HUES6 (cell line): Measurements from ENCODE around the gene KCNK10.
"Not testable (repeated sequence)": the region's sequence is repeated elsewhere in the genome, so short reads cannot be mapped to it uniquely, and the experiment has no call there.

Experiments used
- H3K27ac ChIP-seq: 2 replicates; pipeline ENCODE4 v1.7.0; 2013; ENCODE audit warnings: low read depth, mild to moderate bottlenecking, low read length, inconsistent platforms
- H3K27me3 ChIP-seq: 2 replicates; pipeline ENCODE4 v1.6.1; 2013; ENCODE audit warnings: low read length; ENCODE audit not compliant: control insufficient read depth, insufficient read depth
- H3K36me3 ChIP-seq: 2 replicates; pipeline ENCODE4 v1.6.1; 2013; ENCODE audit warnings: low read length; ENCODE audit not compliant: control insufficient read depth, insufficient read depth
- H3K4me1 ChIP-seq: 2 replicates; pipeline ENCODE4 v1.6.1; 2013; ENCODE audit warnings: low read length; ENCODE audit not compliant: control insufficient read depth, insufficient read depth
- H3K4me3 ChIP-seq: 2 replicates; pipeline ENCODE4 v1.5.1; 2013; ENCODE audit warnings: low read depth, low read length
- H3K9ac ChIP-seq: one replicate; pipeline ENCODE4 v1.6.1; 2013; ENCODE audit warnings: mild to moderate bottlenecking, low read length
- H3K9me3 ChIP-seq: 2 replicates; pipeline ENCODE4 v1.6.1; 2013; ENCODE audit warnings: low read depth, low read length; ENCODE audit not compliant: control insufficient read depth, insufficient read depth

Gene KCNK10

GRCh38 chr14:88269806-88270420 lies 53.2 kb downstream of the KCNK10 start:
- Histone ChIP-seq H3K9ac (no peak overlapping the region), H3K4me3 (no peak overlapping the region), H3K27me3 (peaks cover 3% of the 10 kb centered on the region; the same call in 1 of the 2 replicates), H3K27ac (no peak overlapping the region), H3K4me1 (peaks cover 12% of the 10 kb centered on the region), H3K36me3 (no peaks in the 10 kb centered on the region), H3K9me3 (no peaks in the 10 kb centered on the region)

DNA sequence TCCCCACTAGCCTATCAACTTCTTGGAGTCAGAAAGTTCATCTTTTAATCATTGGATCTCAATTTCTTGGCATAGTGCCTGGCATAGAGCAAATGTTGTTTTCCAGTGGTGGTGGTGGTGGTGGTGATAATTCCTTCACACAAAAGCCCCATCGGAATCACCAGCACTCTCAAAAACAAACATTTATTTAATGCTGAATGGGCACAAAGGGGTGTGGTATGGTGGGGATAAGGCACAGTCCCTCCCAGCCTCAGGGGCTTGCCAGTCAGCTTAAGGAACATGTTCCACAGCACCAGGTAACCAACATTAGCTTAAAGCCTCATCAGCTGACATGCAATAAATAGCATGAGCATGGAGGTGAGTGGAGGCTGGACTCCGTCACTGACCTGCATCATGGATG lies 56.6 kb downstream of the KCNK10 start:
- H3K9ac ChIP-seq: no peak overlapping the region
- H3K9me3 ChIP-seq: no peaks in the 10 kb centered on the region
- H3K4me3 ChIP-seq: no peak overlapping the region
- H3K27me3 ChIP-seq: peaks cover 6% of the 10 kb centered on the region; the same call in 1 of the 2 replicates
- peaks cover 7% of the 10 kb centered on the region; the same call in 1 of the 2 replicates for H3K4me1 ChIP-seq
- no peak overlapping the region for H3K27ac ChIP-seq
- no peaks in the 10 kb centered on the region for H3K36me3 ChIP-seq

- Histone ChIP-seq H3K27me3 (peaks cover 6% of the 10 kb centered on the region; the same call in 1 of the 2 replicates), H3K36me3 (no peaks in the 10 kb centered on the region), H3K4me1 (no peaks in the 10 kb centered on the region), H3K9ac (no peak overlapping the region), H3K9me3 (no peaks in the 10 kb centered on the region), H3K27ac (no peak overlapping the region), H3K4me3 (no peak overlapping the region)
These were observed 59.0 kb downstream of the KCNK10 start for GRCh38 chr14:88264116-88264515.

DNA sequence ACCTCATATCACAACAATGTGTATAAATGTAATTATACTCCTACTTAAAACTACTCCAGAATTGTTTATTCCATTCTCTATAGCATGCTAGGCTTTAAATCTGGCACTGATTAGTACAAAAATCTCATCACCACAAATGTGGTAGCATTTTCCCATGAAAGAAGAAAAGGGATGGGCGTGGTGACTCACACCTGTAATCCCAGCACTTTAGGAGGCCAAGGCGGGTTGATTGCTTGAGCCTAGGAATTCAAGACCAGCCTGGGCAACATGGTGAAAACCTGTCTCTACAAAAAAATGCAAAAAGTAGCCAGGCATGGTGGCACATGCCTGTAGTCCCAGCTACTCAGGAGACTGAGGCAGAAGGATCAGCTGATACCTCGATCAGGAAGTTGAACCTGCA lies 61.8 kb downstream of the KCNK10 start:
- not testable (repeated sequence) for H3K4me1 ChIP-seq, H3K27me3 ChIP-seq, H3K36me3 ChIP-seq, H3K4me3 ChIP-seq, H3K9me3 ChIP-seq, H3K27ac ChIP-seq, H3K9ac ChIP-seq

GRCh38 chr14:88258021-88258420 lies 65.0 kb downstream of the KCNK10 start:
- no peak overlapping the region for H3K9ac ChIP-seq
- H3K27ac ChIP-seq: no peak overlapping the region
- no peak overlapping the region for H3K4me3 ChIP-seq
- H3K9me3 ChIP-seq: no peaks in the 10 kb centered on the region
- H3K27me3 ChIP-seq: 0 out of 2 replicates have a peak, but pooled peaks cover 2% of the 10 kb centered on the region
- H3K36me3 ChIP-seq: no peaks in the 10 kb centered on the region
- no peaks in the 10 kb centered on the region for H3K4me1 ChIP-seq

DNA sequence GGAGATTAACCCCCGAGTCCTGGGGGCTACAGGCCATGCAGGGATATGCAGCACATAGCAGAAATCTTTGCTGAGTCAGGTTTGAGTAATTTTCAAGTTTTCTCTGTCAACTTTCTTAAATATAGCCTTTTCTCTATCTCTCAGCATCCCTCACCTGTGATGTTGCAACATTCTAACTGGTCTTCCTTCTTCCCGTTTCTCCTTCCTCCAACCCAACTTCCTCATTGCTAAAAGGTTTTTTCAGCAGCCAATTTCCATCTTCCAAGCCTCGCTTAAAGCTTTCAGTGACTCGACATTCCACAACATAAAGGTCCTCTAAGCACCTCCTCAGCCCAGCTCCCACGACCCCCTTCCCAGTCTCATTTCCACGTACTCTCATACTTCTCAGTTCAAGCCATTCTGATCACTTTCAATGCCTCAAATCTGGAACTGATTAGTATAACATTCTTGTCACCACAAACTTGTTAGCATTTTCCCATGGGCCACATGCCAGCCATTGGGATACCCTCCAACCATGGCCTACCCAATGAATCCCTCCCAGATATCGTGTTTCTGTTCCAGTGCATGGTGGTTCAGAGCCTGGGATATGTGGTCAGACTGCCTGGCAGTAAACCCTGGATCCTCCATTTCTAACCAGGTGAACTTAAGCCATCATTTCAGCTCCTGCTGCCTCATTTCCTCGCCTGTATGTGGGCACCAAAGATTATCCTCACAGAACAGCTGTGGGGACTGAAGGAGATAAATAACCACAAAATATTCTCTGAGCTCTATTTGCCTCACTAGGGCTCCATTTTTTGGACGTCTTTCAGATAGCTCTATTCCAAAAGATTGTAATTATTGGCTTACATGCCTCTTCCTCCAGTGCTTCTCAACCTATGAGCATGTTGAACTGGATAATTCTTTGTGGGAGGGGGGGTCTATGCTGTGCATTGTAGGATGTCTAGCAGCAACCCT lies 65.8 kb downstream of the KCNK10 start:
- Histone ChIP-seq H3K27ac (no peak overlapping the region), H3K9ac (no peak overlapping the region), H3K4me1 (no peaks in the 10 kb centered on the region), H3K9me3 (no peaks in the 10 kb centered on the region), H3K36me3 (no peaks in the 10 kb centered on the region), H3K27me3 (0 out of 2 replicates have a peak, but pooled peaks cover 2% of the 10 kb centered on the region), H3K4me3 (no peak overlapping the region)

GRCh38 chr14:88255798-88256197 lies 67.3 kb downstream of the KCNK10 start:
- H3K9ac ChIP-seq: no peak overlapping the region
- H3K9me3 ChIP-seq: no peaks in the 10 kb centered on the region
- no peaks in the 10 kb centered on the region for H3K4me1 ChIP-seq
- no peak overlapping the region for H3K4me3 ChIP-seq
- H3K36me3 ChIP-seq: no peaks in the 10 kb centered on the region
- no peaks in the 10 kb centered on the region for H3K27me3 ChIP-seq
- no peak overlapping the region for H3K27ac ChIP-seq

DNA sequence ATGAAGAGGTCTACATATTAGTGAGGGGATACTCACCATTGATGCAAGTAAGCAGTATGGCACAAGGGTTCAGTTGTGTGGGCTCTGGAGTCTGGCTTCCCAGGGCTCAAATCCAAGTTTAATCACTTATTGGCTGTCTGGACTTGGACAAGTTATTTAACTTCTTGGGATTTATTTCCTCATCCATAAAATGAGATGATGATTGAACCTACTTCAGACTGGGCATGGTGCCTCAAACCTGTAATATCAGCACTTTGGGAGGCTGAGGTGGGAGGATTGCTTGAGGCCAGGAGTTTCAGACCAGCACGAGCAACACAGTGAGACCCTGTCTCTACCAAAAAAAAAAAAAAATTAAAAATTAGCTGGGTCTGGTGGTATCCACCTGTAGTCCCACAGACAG lies 67.9 kb downstream of the KCNK10 start:
- H3K4me3 ChIP-seq: no peak overlapping the region
- no peaks in the 10 kb centered on the region for H3K9me3 ChIP-seq
- no peak overlapping the region for H3K9ac ChIP-seq
- no peaks in the 10 kb centered on the region for H3K27me3 ChIP-seq
- H3K4me1 ChIP-seq: no peaks in the 10 kb centered on the region
- H3K27ac ChIP-seq: no peak overlapping the region
- H3K36me3 ChIP-seq: no peaks in the 10 kb centered on the region

DNA sequence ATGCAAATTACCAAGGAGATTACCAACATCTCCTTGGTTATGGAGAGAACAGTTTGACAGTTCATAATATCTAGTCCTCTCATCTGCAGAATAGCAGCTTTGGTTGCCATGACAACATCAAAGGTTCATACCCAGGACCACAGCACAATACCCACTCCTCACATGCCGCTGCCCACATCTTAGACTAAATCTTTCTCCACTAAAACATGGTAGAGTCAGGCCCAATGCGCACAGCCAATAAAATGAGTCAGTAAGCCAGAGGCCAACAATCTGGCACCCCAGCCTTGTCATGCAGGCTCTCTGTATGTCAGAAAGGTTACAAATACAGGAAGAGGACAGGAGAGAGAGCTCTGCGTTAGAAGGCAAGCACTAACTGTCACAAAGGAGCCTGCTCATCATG lies 70.6 kb downstream of the KCNK10 start:
- Histone ChIP-seq H3K9me3 (no peaks in the 10 kb centered on the region), H3K9ac (no peak overlapping the region), H3K27me3 (no peaks in the 10 kb centered on the region), H3K27ac (no peak overlapping the region), H3K4me3 (no peak overlapping the region), H3K36me3 (no peaks in the 10 kb centered on the region), H3K4me1 (no peaks in the 10 kb centered on the region)

DNA sequence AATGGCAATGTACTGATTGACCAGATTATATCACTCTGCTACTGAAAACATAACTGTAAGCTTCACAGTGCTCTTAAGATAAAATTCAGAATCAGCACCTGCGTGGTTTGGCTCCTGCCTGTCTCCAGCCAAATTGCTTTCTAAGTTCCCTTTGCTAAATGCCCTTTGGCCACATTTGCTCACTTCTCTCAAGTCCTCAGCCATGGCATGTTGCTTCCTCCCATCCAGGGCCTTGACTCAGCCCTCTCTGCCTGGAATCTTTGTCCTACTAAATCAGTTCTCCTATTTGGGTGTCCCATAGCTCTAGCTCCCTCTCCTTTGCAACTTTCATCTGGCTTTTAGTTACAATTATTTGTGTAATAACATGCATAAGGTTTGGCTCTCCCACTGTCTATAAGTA lies 71.4 kb downstream of the KCNK10 start:
- H3K4me1 ChIP-seq: no peaks in the 10 kb centered on the region
- H3K4me3 ChIP-seq: no peak overlapping the region
- no peaks in the 10 kb centered on the region for H3K9me3 ChIP-seq
- no peak overlapping the region for H3K9ac ChIP-seq
- H3K36me3 ChIP-seq: no peaks in the 10 kb centered on the region
- H3K27ac ChIP-seq: no peak overlapping the region
- no peaks in the 10 kb centered on the region for H3K27me3 ChIP-seq

GRCh38 chr14:88249266-88249665 lies 73.8 kb downstream of the KCNK10 start:
- Histone ChIP-seq H3K27ac (no peak overlapping the region), H3K4me1 (no peaks in the 10 kb centered on the region), H3K4me3 (no peak overlapping the region), H3K27me3 (peaks cover 3% of the 10 kb centered on the region; the same call in 1 of the 2 replicates), H3K36me3 (no peaks in the 10 kb centered on the region), H3K9me3 (no peaks in the 10 kb centered on the region), H3K9ac (no peak overlapping the region)
